GM18499 (cell line): ENCODE data around the gene KDF1.

Source experiments
- ATAC-seq: cut with Tn5 transposase; IDR thresholded peaks from one replicate; pipeline ENCODE4 v1.9.1; 2021; ENCODE audit warnings: moderate number of reproducible peaks; ENCODE audit not compliant: insufficient read depth, unreplicated experiment

Gene KDF1, protein sequence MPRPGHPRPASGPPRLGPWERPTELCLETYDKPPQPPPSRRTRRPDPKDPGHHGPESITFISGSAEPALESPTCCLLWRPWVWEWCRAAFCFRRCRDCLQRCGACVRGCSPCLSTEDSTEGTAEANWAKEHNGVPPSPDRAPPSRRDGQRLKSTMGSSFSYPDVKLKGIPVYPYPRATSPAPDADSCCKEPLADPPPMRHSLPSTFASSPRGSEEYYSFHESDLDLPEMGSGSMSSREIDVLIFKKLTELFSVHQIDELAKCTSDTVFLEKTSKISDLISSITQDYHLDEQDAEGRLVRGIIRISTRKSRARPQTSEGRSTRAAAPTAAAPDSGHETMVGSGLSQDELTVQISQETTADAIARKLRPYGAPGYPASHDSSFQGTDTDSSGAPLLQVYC

DNA sequence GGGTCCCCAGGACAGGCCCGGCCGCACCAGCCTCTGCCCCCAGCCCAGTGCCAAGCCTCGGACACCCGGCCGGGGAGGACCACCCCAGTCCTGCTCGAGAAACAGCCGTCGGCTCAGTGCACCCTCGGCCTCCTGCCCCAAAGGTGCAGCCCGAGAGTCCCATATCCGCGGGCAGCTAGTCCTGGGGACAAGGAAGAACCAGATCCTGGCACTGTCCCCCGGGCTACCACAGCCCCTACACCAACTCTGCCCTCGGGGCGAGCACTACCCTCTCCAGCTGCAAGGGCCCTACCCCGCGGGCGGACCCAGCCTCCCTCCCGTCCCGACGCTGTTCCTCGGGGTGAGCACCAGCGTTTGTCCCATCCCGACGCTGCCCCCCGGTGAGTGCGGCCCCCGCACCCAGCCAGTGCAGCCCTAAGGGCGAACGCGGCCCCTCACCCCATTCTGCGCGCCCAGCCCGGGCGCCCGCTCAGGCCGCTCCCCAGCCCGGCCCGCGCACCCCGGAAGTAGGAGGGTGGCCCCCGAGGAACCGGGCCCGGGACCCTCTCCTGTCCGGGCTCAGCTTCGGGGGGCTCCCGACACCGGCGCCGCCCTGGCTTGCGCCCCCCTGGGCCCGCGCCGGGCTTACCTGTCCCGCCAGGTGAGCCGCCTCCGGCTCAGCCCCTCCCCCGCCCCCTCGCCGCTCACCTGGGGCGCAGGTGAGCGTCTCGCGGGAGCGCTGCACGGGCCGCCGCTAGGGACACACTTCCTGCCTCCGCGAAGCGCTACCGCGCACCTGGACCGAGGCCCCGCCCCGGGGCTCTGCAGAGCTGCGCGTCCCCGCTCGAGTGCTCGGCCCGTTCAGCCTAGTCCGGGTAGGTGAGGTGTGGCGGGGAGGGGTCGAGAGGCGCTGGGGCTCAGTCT is at the start of gene KDF1:
Gene KDF1, minus strand, starts transcription at position 747 of the 903 bp plus-strand sequence. CDS start 8,088 bp downstream, outside the sequence.
- no peak for ATAC-seq

DNA sequence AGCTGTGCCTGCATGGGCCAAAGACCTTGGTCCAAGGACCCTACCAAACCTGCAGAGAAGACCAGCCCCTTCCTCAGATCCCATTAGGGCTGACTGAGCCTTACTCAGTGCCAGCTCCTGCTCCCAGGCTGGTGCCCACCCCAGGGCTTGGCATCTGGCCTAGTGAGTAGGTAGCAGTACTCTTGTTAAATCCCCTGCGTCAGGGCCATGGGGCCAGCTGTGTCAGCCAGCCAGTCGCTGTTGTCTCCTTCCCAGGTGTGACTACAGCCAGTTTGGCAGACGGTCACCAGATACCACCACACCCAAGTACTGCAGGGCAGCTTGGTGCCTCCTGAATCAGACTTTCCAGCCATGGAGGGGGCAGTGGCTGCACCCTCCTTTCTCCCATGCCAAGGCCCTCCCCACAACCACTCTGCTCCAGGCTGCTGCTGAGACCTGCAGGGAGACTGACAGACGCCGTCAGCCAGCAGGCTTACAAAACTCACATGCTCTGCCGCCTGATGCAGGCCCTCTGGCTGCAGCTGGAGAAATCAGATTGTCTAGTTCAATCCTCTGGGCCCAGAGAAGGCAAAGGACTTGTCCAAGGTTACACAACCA is 49.4 kb upstream of the KDF1 start:
- ATAC-seq = no peak

DNA sequence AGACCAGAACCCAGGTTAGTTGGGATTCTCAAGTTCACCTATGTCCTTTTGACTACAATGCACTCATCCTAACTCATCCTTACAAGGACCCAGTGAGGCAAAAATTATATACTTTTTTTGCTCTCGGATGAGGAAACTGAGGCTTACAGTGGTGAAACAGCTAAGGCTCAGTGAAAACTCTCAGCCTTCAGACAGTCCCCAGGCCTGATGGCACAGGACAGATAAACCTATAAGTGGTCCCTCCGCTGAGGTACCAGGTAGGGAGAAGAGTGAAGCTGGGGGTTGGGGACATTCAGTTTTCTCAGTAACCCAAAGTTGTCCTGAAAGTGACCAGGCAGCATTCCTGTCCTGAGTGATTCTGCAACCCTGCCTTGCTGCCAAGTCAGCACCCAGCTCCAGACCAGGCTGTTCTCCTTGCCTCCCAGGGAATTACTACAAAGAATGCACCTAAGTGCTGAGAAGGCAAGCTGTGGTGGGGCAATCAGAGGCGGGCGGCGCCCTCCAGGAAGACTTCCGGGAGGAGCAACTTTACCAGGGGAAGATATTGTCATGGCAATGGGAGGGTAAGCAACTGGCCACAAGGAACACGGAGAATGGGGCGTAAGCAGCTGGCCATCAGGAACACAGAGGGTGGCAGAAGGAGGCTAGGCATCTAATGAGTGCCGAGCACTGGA is 47.8 kb upstream of the KDF1 start:
- ATAC-seq = no peak

DNA sequence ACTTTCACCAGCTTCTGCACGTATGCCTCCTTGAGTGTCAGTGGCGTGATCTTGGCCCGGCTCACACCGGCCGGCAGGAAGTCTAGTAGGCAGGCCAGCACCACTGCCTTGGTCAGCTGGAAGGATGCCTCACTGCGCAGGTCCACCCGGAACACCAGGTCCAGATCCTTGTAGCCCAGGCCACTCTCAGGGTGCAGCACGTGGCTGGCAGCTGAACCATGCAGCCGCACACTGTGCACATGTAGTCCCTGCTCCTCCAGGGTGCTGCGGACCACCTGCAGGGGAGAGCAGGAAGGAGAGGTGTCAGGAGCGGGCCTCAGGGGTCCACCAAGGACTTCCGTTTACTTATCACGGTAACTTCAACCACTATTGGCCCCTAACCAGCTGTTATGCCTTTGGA is 46.4 kb upstream of the KDF1 start:
- ATAC-seq = no peak

DNA sequence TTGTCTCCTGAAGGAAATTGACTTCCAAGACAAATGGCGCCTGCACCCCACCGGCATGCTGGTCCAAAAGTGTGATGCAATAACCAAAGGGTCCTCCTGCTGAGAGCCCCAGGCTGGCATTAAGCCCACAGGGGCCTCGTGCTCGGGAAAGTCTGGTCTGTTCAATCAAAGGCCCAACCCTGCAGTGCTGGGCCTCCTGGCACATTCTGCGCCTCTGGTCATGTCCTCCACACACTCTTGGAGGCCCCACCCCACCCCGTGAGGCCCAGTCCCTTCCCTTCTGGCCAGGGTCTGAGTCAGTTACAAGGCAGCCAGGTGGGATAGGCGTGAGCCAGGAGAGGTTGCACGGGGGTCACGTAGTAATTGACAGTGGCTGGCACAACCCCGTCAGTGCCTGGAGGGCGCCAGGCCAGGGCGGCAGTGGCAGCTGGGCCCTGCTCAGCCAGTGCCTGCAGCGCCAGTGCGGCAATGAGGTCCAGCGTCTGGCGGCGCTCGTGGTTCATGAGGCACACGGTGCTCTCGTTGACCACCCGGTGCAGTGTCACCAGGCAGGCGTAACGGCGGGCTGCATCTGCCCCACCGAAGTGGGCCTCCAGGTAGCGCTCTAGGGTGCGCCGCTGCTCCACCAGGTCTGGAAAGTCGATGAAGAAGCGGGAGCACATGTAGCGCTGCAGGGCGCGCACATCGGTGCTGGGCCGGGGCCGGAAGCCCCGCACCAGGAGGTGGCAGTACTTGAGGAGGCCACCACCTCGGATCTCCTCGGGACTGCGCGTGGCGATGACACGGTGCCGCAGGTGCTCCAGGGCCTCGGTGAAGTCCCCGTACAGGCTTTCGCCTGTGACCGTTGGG is 45.6 kb upstream of the KDF1 start:
- no peak for ATAC-seq

DNA sequence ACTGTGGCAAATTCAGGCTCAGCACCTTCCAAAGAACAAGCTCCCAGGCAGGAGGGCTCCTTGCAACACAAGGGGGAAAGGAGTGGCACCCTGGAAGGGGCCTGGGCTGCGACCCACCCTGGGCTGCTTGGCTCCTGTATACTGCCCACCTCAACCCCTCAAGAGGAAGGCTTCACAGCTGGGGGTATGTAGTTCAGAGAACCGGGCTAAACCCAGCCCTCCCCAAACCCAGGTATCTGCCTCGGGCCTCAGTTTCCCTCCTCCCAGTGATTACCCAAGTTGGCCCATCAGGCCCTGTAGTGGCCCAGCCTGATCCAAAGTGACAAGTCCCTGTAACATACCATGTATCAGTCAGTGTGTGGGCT is 44.9 kb upstream of the KDF1 start:
- no peak for ATAC-seq

DNA sequence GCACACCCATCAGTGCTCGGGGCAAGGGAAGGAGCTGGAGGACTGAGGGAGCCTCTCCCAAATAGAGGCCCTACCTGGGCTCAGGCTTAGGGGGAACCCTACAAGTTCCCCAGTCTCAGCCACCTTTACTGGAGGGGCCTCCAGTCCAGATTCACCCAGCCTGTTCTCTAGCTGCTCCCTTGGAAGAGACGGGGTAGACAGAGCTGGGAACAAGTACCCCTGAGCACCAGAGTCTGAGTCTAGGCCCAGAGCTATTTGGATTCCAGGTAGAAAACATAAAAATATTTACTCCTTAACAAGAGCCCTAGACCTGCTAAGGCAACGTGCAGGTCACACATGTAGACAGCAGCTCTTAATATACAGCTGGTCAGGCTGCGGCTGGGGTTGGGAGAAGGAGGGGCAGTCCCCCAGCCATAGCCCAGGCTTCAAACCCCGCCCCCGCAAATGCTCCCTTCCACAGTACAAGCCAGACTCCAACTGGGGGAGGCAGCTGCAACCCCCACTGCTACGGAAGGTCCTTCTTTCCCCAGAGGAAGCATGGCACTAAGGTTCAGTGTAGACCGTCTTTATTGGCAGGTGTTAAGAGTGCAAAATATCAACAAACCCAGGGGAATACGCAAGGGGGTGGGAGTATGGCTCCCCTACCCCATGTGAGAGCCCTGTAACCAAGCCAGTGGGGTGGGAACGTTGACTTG is 44.4 kb upstream of the KDF1 start:
- no peak for ATAC-seq

DNA sequence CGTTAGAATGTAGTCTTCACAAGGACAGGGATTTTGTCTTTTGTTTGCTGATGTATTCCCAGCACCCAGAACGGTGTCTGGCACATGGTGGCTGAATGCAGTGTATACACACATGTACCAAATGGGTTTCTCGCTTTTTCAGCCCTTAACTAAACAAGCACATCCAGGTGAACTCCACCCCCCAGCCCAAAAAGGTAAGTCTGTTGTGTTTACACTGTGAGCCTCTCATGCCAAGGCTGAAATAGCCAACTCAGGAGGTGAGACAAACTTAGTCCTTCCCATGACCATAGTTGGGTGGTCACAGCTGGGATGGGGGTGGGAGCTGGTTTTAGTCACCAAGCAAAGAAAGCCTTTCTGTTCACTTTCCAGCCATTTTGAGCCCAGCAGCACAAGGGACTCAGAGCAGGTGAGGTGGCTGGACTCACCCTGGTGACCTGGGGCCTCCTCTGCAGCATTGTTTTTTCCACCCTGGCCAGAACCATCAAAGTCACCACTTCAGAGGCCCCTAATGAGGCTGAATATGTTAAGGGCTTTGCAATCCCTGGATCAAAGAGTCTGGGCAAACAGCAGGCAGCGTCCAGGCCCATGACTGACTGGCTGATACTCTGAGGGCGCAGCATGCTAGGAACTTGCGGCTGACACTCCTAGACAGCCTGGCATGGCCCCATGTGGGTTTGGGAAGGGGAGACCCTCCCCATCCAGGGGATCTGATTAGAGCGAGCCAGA is 43.6 kb upstream of the KDF1 start:
- ATAC-seq = no peak

DNA sequence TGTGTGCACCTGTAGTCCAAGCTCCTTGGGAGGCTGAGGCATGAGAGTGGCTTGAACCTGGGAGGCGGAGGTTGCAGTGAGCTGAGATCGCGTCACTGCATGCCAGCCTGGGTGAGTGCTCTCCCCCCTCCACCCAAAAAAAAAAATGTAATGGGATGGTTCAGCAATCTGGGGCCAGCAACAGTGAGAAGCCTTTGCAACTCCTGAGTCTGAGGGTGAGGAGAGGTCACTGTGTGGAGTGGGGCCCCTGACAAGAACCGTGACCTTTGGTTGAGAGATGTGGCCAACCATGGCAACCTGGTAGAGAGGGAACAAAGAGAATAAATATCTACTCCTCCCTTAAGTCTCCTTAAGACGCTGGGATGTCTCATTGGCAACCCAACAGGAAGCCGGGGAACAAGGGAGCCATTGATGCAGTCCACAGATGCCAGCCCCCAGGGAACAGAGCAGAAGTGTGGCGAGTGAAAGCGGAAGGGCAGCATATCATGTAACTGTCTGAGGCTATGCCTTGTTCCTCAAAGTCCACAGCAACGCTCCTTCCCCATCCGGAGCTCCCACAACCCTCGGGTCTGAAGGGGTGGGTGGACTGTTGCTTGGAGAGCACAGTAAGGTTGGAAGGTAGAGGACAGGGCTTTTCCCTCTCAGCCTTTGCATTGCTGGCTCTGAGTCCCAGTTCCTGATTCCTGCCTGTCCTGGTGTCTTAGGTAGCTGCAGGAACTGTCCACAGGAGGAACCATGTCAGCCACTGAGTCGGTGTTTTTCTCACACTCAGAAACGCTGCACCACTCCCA is 41.5 kb upstream of the KDF1 start:
- ATAC-seq = no peak

DNA sequence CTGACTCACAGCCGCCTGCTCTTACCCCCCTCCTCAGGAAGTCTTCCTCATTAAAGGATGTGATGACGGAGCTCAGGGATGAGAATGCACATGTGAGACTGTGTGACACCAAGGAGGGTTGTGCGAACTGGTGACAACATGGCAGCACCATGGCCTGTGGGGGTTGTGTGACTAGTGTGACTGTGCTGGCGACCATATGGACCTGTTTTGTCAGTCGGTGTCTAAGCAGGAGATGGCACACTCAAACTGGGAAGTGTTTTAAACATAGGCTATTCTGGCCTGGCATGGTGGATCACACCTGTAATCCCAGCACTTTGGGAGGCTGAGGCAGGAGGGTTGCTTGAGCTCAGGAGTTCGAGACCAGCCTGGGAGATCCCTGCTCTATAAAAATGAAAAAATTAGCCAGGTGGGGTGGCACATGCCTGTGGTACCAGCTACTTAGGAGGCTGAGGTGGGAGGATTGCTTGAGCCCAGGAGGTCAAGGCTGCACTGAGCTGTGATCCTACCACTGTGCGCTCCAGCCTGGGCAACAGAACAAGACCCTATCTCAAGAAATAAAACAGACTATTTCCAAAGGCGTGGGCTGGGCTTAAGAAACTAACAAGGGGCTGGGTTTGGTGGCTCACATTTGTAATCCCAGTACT is 40.7 kb upstream of the KDF1 start:
- ATAC-seq = no peak

DNA sequence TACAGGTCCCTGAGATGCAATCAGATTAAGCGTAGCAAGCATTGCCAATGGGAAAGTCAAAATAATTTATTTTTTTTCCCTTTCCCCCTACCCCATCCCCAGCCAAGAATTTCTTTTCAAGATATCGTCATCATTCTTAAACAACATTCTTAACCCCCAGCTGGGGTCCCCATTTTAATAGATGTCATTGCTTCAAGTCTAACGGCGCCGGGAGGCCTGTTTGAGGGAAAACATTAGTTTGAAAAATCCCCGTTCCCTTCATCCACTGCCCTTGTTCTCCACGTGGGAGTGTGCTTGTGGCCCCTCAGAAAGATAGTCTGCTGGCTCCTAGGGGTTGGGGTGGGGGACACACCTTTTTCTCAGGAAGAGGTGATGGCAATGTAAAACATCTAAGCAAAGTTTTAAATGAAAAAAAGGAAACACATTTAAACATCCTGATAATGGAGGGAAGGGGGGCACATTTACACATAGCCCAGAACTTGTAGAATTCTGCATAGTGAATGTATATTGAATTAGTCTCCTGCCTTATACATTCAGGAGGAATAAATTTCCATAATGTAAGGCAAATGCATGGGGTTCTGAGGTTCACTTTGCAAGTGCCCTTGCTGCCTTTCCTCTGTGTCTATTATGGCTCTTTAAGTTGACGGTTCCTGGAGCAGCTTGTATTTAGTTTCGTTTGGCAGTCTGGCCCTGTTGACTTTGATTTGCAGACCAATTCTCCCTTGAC is 40.0 kb upstream of the KDF1 start:
- ATAC-seq = no peak

DNA sequence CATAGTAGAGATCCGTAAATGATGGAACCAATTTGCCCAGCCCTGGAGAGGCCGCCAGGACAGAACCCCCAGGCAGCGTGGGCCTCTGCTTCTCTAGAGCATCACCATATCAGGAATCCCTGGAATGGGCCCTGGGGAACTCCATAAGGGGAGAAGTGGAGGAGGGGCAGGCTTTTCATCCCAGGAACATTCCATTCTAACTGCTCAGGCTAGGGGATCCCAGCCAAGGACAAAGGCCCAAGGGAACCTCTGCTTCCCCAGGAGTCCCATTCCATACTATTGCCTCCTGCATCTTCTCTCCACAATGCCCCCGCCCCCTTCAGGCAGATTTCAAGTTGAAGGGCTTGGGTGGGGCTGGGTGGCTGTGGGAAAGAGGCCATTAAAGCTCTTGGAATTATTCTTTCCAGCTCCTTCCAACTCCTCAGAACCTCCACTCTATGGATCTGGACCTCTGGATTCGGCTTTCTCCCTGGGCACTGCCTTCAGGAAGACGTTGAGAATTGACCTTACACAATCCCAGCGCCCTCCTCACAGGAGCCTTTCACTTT is 39.2 kb upstream of the KDF1 start:
- no peak for ATAC-seq

DNA sequence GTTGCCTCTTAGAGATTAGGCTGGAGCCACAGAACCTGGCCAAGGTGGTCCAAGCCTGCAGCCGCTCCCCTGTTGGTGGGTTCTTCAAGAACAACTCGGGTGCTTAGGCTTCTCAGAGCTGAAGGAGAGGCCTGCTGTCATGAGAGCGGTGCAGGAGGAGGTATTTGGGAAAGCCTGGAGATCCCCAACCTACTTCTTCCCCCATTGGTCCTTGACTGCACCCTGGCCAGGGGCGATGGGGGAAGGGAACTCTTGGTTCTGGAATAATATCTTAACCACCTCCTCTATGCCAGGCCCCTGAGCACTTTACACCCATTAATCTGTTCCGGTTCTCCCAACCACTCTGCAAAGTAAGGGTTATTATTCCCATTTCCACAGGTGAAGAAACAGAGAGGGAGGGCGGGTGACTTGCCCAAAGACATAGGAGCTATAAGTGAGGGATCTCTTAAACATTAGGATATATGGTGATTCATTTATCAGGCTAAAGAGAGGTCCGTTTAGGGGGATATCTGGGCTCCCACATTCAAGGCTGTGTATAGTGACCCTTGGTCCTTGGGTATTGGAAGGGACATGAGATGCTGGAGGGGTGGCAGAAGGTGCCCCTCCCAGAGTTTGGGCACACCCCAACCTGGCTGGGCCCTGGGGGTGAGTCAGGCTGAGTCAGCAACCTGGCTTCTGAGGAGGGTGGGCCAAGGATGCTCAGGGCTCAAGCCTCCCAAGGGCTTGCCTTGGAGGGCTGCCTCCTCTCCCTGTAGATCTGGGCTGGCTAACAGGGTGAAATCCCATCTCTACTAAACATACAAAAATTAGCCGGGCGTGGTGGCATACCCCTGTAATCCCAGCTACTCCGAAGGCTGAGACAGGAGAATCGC is 38.4 kb upstream of the KDF1 start:
- no peak for ATAC-seq

DNA sequence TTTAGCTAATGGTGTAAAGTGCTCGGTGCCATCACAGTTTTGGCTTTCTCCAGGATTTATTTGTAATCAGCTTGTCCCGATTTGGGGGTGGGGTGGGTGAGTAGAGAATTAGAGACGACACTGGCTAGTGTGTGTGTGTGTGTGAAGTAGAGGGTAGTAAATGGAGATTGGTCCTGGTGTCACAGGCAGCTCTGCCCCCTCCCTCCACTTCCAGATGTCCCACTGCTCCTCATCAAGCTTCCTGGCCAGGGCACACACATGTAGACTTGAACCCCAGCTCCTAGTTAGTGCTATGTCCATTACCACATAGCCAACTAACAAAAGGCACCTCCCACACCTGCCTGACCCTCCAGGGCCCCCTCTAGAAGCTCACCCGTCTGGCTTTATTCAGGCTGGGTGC is 36.4 kb upstream of the KDF1 start:
- no peak for ATAC-seq

DNA sequence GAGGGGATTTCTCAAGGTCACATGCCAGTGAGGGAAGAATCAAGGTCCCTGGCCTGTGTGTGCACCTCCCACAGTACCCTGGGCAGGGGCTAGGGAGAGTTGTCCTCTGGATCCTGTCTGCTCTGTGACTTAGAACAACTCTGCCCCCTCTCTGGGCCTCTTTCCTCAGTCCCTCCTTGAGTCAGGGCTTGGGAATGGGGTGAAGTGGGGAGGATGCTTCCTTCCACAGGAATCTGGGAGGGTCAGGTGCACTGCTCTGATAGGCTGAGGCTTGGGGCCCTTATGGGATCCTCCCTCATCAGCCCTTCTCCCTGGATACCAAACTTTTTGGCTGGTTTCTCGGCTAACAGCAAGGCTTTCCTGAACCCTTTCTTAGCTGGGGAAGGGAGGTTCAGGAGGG is 35.8 kb upstream of the KDF1 start:
- no peak for ATAC-seq
